Measurements from ENCODE around the gene SLC4A4.

Gene SLC4A4

DNA sequence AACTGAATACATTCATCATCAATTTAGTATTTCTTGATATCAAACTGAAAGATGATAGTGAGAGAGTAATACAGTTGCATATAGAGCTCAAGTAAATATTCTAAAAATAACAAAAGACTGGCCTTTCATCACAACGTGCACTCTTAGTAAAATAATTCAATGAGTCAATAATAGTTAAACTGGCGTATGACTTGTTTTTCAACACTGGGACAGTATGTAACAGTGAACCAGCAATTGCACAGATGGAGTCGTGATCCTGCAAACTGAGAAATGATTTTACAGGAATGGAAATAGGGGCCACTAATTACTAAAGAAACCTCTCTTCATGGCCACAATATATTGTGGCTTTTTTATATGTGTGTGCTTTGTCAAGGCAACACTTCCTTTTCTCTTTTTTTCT is 137.4 kb downstream of the SLC4A4 start:
- H3K79me2 ChIP-seq (ENCODE audit: insufficient read depth, low read length), result no peaks in the 10 kb centered on the region
- no peaks in the 10 kb centered on the region for H3K27me3 ChIP-seq (ENCODE audit: insufficient read depth, low read length)
- no peak overlapping the region for H3K27ac ChIP-seq (ENCODE audit: low read depth, low read length, poor library complexity, severe bottlenecking)
- H3K9me3 ChIP-seq (ENCODE audit: low read length), result no peaks in the 10 kb centered on the region
- H3K4me3 ChIP-seq (ENCODE audit: low read depth, low read length, poor library complexity, severe bottlenecking), result no peak overlapping the region
- H3F3A ChIP-seq (ENCODE audit: insufficient read depth, low read length), result no peaks in the 10 kb centered on the region
- H3K4me2 ChIP-seq (ENCODE audit: low read length), result no peak overlapping the region
- no peaks in the 10 kb centered on the region for H3K4me1 ChIP-seq (ENCODE audit: insufficient read depth, low read length, severe bottlenecking)
- no peaks in the 10 kb centered on the region for H3K36me3 ChIP-seq (ENCODE audit: insufficient read depth, low read length)
- H3K9ac ChIP-seq (ENCODE audit: low read length), result no peak overlapping the region
- no peaks in the 10 kb centered on the region for H4K20me1 ChIP-seq (ENCODE audit: insufficient read depth, low read length)
- TF ChIP-seq, protein P1, sequence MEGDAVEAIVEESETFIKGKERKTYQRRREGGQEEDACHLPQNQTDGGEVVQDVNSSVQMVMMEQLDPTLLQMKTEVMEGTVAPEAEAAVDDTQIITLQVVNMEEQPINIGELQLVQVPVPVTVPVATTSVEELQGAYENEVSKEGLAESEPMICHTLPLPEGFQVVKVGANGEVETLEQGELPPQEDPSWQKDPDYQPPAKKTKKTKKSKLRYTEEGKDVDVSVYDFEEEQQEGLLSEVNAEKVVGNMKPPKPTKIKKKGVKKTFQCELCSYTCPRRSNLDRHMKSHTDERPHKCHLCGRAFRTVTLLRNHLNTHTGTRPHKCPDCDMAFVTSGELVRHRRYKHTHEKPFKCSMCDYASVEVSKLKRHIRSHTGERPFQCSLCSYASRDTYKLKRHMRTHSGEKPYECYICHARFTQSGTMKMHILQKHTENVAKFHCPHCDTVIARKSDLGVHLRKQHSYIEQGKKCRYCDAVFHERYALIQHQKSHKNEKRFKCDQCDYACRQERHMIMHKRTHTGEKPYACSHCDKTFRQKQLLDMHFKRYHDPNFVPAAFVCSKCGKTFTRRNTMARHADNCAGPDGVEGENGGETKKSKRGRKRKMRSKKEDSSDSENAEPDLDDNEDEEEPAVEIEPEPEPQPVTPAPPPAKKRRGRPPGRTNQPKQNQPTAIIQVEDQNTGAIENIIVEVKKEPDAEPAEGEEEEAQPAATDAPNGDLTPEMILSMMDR (IDR thresholded peaks at IDR 0.05; ENCODE audit: low read length), result no peak
- no peak for TF ChIP-seq EZH2 (IDR thresholded peaks at IDR 0.05; ENCODE audit: borderline replicate concordance, low read length)
- no peak overlapping the region for H2AFZ ChIP-seq (ENCODE audit: low read length)
- no peaks in the 10 kb centered on the region for H3K9me2 ChIP-seq (ENCODE audit: low read depth, low read length)

DNA sequence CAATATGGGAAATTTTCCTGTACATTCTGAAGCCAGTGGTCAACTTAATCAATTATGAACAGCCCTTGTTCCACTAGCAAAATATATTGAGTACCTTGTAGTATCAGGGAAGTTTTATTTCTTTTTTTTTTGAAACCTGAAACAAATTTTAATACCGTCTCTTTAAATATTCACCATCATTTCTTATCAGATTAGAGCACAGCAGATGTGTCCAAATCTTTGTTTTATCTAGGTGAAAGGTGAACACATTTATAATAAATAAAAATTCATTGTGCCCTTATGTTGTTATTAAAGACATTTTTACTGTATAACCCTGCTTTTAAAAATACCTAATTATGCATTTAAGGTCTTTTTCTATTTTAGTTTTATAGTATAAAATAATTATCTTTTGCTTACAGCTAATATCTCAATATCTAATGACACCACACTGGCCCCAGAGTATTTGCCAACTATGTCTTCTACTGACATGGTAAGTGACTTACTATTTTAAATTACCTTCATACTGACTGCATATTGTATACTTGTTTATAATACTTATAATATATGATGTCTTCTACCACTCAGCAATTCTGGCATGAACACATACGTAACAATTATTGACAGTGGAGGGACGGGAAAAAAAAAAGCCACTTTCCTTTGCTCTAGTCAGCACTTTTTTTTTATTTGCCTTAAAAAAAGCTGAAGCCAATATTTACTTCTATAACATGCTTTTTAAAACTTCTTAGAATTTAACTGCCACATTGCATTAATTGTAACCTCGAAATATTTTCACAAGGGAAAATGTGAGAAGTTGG is 147.9 kb downstream of the SLC4A4 start:
- Histone ChIP-seq H3K79me2 (ENCODE audit: insufficient read depth, low read length) (no peaks in the 10 kb centered on the region), H3F3A (ENCODE audit: insufficient read depth, low read length) (no peaks in the 10 kb centered on the region), H3K4me3 (ENCODE audit: low read depth, low read length, poor library complexity, severe bottlenecking) (no peak overlapping the region), H3K27ac (ENCODE audit: low read depth, low read length, poor library complexity, severe bottlenecking) (no peak overlapping the region), H3K9ac (ENCODE audit: low read length) (no peak overlapping the region), H4K20me1 (ENCODE audit: insufficient read depth, low read length) (no peaks in the 10 kb centered on the region), H2AFZ (ENCODE audit: low read length) (no peak overlapping the region), H3K27me3 (ENCODE audit: insufficient read depth, low read length) (no peaks in the 10 kb centered on the region), H3K4me2 (ENCODE audit: low read length) (no peak overlapping the region), H3K4me1 (ENCODE audit: insufficient read depth, low read length, severe bottlenecking) (no peaks in the 10 kb centered on the region), H3K9me2 (ENCODE audit: low read depth, low read length) (no peaks in the 10 kb centered on the region), H3K9me3 (ENCODE audit: low read length) (no peaks in the 10 kb centered on the region), H3K36me3 (ENCODE audit: insufficient read depth, low read length) (no peaks in the 10 kb centered on the region)
- TF ChIP-seq, protein P1 (IDR thresholded peaks at IDR 0.05; ENCODE audit: low read length), result no peak
- no peak for TF ChIP-seq EZH2 (IDR thresholded peaks at IDR 0.05; ENCODE audit: borderline replicate concordance, low read length)

DNA sequence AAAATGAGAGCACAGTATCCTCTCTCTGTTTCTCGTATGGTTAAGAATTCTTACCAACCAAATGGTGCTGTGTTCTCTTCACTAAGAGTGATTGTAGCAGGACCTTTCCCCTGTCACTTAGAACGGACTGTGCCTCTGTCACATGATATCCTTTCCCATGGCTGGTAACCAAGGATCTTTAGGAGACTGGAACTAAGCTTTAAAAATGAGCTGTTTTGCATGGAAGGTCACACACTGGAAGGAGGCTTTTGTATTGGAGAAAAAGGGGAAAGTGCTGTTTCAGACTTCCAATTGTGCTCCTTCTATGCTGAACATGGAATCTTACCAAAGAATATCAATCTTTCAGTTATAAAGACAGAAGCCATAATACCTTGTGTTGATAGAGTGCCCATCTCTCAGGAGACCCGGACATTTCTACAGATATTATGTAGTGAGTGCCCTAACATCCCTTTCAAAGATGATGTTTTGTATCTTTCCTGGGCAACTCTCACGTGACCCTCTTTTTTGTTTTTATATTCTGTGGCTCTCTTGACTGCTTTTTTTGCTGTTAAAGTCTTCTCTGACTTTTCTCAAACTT is 148.6 kb downstream of the SLC4A4 start:
- no peak for TF ChIP-seq EZH2 (IDR thresholded peaks at IDR 0.05; ENCODE audit: borderline replicate concordance, low read length)
- Histone ChIP-seq H3K27me3 (ENCODE audit: insufficient read depth, low read length) (no peaks in the 10 kb centered on the region), H4K20me1 (ENCODE audit: insufficient read depth, low read length) (no peaks in the 10 kb centered on the region), H3K9ac (ENCODE audit: low read length) (no peak overlapping the region), H3K4me1 (ENCODE audit: insufficient read depth, low read length, severe bottlenecking) (no peaks in the 10 kb centered on the region), H3K4me3 (ENCODE audit: low read depth, low read length, poor library complexity, severe bottlenecking) (no peak overlapping the region), H3K9me3 (ENCODE audit: low read length) (no peaks in the 10 kb centered on the region), H3K9me2 (ENCODE audit: low read depth, low read length) (no peaks in the 10 kb centered on the region), H3K79me2 (ENCODE audit: insufficient read depth, low read length) (no peaks in the 10 kb centered on the region), H3K36me3 (ENCODE audit: insufficient read depth, low read length) (no peaks in the 10 kb centered on the region), H3F3A (ENCODE audit: insufficient read depth, low read length) (no peaks in the 10 kb centered on the region), H3K27ac (ENCODE audit: low read depth, low read length, poor library complexity, severe bottlenecking) (no peak overlapping the region), H2AFZ (ENCODE audit: low read length) (no peak overlapping the region), H3K4me2 (ENCODE audit: low read length) (no peak overlapping the region)
